ENCODE results near the gene CBARP. TPM values are rescaled to one million over a fixed set of nuclear protein-coding genes. Genes with fewer than 3 reads are reported as not detected.

CBARP gene
- polyA plus RNA-seq, 3 donors: not detected

DNA sequence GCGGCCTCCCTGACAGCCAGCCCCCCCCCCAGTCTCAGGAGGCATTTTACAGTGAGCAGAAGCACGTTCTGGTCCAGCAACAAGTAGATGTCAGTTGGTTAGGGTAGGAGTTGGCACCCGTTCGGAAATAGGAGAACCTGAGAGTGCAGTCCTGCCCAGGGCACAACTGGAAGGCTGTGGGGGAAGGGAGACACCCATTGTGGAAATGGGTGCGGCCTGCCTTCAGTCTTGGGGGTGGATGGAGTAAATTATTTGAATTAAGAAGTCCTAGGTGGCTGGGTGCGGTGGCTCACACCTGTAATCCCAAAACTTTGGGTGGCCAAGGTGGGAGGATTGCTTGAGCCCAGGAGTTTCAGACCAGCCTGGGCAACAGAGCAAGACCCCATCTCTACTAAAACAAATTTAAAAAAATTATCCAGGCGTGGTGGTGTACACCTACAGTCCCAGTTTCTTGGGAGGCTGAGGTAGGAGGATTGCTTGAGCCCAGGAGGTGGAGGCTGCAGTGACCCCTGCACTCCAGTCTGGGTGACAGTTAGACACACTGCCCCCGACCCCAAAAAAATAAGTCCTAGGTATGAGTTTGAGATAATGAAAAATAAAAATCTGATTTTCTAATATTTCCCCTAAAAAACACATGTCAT lies 32.5 kb upstream of the CBARP start:
- Histone ChIP-seq H3K4me1 (ENCODE audit: control insufficient read depth in 1 of 2, insufficient read depth in 2 of 2, low read length in 2 of 2) (peaks cover 84 to 95% of the 10 kb centered on the region in 2 donors), H3K9ac (ENCODE audit: insufficient read depth, low read length, poor library complexity, severe bottlenecking) (peak overlapping the region; percentile 91), H3K27me3 (ENCODE audit: control insufficient read depth in 2 of 2, insufficient read depth in 2 of 2, low read length in 2 of 2) (peaks cover 0 to 8% of the 10 kb centered on the region in 2 donors), H3K4me2 (replicated peaks; ENCODE audit: extremely low read depth, low read length, poor library complexity, severe bottlenecking) (peak overlapping the region; percentile 100), H3K36me3 (replicated peaks in 1 of 2; ENCODE audit: control insufficient read depth in 1 of 2, insufficient read depth in 2 of 2, low read length in 2 of 2) (peaks cover 40 to 46% of the 10 kb centered on the region in 2 donors), H3K4me3 (replicated peaks in 1 of 3; ENCODE audit: low read depth in 2 of 3, low read length in 3 of 3) (peak overlapping the region; percentile 76 to 98 (median 87)), H2AFZ (ENCODE audit: insufficient read depth, low read depth, low read length, poor library complexity, severe bottlenecking) (no peak overlapping the region), H3K9me3 (replicated peaks in 1 of 2; ENCODE audit: control insufficient read depth in 1 of 2, insufficient read depth in 1 of 2, low read length in 2 of 2) (no peaks in the 10 kb centered on the region), H3K27ac (ENCODE audit: low read depth in 1 of 2, low read length in 2 of 2) (peak overlapping the region; percentile 73 to 87), H3K79me2 (ENCODE audit: insufficient read depth, low read length) (peaks cover 69% of the 10 kb centered on the region), H4K20me1 (ENCODE audit: insufficient read depth, low read length) (peaks cover 78% of the 10 kb centered on the region)
- 6% methylated on average over 3 of the region's 8 CpGs for WGBS (ENCODE audit: insufficient coverage)
- H3K4me3 Mint-ChIP-seq: peak overlapping the region; percentile 82 to 89
- TF ChIP-seq, protein P1, sequence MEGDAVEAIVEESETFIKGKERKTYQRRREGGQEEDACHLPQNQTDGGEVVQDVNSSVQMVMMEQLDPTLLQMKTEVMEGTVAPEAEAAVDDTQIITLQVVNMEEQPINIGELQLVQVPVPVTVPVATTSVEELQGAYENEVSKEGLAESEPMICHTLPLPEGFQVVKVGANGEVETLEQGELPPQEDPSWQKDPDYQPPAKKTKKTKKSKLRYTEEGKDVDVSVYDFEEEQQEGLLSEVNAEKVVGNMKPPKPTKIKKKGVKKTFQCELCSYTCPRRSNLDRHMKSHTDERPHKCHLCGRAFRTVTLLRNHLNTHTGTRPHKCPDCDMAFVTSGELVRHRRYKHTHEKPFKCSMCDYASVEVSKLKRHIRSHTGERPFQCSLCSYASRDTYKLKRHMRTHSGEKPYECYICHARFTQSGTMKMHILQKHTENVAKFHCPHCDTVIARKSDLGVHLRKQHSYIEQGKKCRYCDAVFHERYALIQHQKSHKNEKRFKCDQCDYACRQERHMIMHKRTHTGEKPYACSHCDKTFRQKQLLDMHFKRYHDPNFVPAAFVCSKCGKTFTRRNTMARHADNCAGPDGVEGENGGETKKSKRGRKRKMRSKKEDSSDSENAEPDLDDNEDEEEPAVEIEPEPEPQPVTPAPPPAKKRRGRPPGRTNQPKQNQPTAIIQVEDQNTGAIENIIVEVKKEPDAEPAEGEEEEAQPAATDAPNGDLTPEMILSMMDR (IDR thresholded peaks at IDR 0.05): no peak
- peaks cover 36 to 46% of the 10 kb centered on the region in 2 donors for H3K36me3 Mint-ChIP-seq
- no peak for DNase-seq
- H3K27me3 Mint-ChIP-seq (ENCODE audit: low read depth in 3 of 3): peaks cover 5 to 11% (median 9%) of the 10 kb centered on the region in 3 donors
- intact Hi-C loops (cut with micrococcal nuclease): no loop called here
- peaks cover 73% of the 10 kb centered on the region for H3K4me1 Mint-ChIP-seq
- peaks cover 0 to 2% (median 0%) of the 10 kb centered on the region in 7 donors for H3K9me3 Mint-ChIP-seq
- H3K27ac Mint-ChIP-seq: peak overlapping the region; percentile 82 to 94 (median 87)

DNA sequence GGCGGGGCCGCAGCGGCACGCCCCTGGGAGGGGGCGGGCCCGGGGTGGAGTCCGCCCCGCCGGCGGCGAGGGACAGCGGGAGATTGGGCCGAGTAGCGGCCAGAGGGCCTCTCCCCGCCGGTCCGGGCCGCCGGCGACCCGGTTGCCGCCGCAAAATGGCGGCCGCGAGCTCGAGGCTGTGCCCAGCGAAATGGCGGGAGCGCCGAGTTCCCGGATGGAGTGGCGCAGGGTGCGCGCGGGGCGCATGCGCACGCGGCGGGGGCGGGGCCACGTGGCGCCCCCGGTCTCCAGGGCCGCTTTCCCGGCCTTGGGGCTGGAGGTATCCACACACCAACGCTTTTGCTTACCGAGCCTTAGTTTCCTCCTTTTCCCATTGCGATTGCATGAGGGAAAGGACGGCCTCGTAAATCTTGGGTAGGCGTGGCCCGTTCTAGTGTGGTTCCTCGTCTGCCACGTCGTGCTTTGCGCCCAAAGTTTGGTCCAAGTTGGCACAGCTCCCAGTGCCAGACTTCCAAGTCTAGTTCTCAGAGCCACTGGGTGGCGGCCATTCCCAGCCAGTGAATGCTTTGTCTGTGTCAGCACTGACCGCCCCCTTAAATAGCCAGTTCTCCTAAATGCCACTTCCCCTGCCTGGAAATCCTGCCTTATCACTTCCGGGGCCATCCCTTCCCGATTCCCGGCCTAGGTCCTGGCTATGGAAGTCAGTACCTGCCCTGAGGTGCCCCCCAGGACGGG lies 31.8 kb upstream of the CBARP start:
- peaks cover 72% of the 10 kb centered on the region for H4K20me1 ChIP-seq (ENCODE audit: insufficient read depth, low read length)
- Mint-ChIP-seq H3K27ac (peak overlapping the region; percentile 82 to 94 (median 87)), H3K4me1 (peaks cover 75% of the 10 kb centered on the region), H3K9me3 (peaks cover 0 to 2% (median 0%) of the 10 kb centered on the region in 7 donors), H3K4me3 (peak overlapping the region; percentile 82 to 89), H3K36me3 (peaks cover 36 to 44% of the 10 kb centered on the region in 2 donors), H3K27me3 (ENCODE audit: low read depth in 3 of 3) (peaks cover 5 to 12% (median 9%) of the 10 kb centered on the region in 3 donors)
- intact Hi-C loops (cut with micrococcal nuclease): loop anchor here in 1 of 2 donors (5.0 kb wide), 1 partner anchor 167 kb away; the partner anchor contains the start of gene GPX4
- H3K9me3 ChIP-seq (replicated peaks in 1 of 2; ENCODE audit: control insufficient read depth in 1 of 2, insufficient read depth in 1 of 2, low read length in 2 of 2): no peaks in the 10 kb centered on the region
- peak overlapping the region; percentile 76 to 98 (median 87) for H3K4me3 ChIP-seq (replicated peaks in 1 of 3; ENCODE audit: low read depth in 2 of 3, low read length in 3 of 3)
- peak overlapping the region; percentile 100 for H3K4me2 ChIP-seq (replicated peaks; ENCODE audit: extremely low read depth, low read length, poor library complexity, severe bottlenecking)
- peaks cover 39 to 43% of the 10 kb centered on the region in 2 donors for H3K36me3 ChIP-seq (replicated peaks in 1 of 2; ENCODE audit: control insufficient read depth in 1 of 2, insufficient read depth in 2 of 2, low read length in 2 of 2)
- peaks cover 0 to 8% of the 10 kb centered on the region in 2 donors for H3K27me3 ChIP-seq (ENCODE audit: control insufficient read depth in 2 of 2, insufficient read depth in 2 of 2, low read length in 2 of 2)
- under 1% methylated on average over 61 of the region's 64 CpGs for WGBS (ENCODE audit: insufficient coverage)
- H3K79me2 ChIP-seq (ENCODE audit: insufficient read depth, low read length): peaks cover 64% of the 10 kb centered on the region
- no peak overlapping the region for H2AFZ ChIP-seq (ENCODE audit: insufficient read depth, low read depth, low read length, poor library complexity, severe bottlenecking)
- peak overlapping the region; percentile 73 to 87 for H3K27ac ChIP-seq (ENCODE audit: low read depth in 1 of 2, low read length in 2 of 2)
- TF ChIP-seq, protein P1 (IDR thresholded peaks at IDR 0.05): no peak
- peaks cover 82 to 93% of the 10 kb centered on the region in 2 donors for H3K4me1 ChIP-seq (ENCODE audit: control insufficient read depth in 1 of 2, insufficient read depth in 2 of 2, low read length in 2 of 2)
- peak; percentile 75 to 85 (median 79) for DNase-seq
- peak overlapping the region; percentile 91 for H3K9ac ChIP-seq (ENCODE audit: insufficient read depth, low read length, poor library complexity, severe bottlenecking)
